ENCODE data around the gene LENG9. TPM values are rescaled to one million over a fixed set of nuclear protein-coding genes. Genes with fewer than 3 reads are reported as not detected.
"Not testable (repeated sequence)": the region's sequence is repeated elsewhere in the genome, so short reads cannot be mapped to it uniquely, and the experiment has no call there.

LENG9 gene
- total RNA-seq, 2 experiments from 2014 or later = 1.8 to 6.0 TPM

GRCh38 chr19:54470991-54471782 is 7.6 kb upstream of the LENG9 start:
- Histone ChIP-seq H3K4me3 (ENCODE audit: low read depth, low read length, poor library complexity, severe bottlenecking) (no peak overlapping the region), H3K79me2 (ENCODE audit: insufficient read depth, low read depth, low read length) (no peaks in the 10 kb centered on the region), H4K20me1 (ENCODE audit: insufficient read depth, low read length) (no peaks in the 10 kb centered on the region), H3K27ac (ENCODE audit: low read depth, low read length, poor library complexity, severe bottlenecking) (no peak overlapping the region), H3K4me1 (ENCODE audit: insufficient read depth, low read length, poor library complexity, severe bottlenecking) (no peaks in the 10 kb centered on the region), H3K4me2 (ENCODE audit: low read length) (no peak overlapping the region), H2AFZ (ENCODE audit: low read length) (no peak overlapping the region), H3K9me3 (ENCODE audit: low read length) (no peaks in the 10 kb centered on the region), H3K36me3 (ENCODE audit: insufficient read depth, low read length) (no peaks in the 10 kb centered on the region), H3K9me2 (ENCODE audit: insufficient read depth, low read length) (no peaks in the 10 kb centered on the region)
- TF ChIP-seq, protein P1, sequence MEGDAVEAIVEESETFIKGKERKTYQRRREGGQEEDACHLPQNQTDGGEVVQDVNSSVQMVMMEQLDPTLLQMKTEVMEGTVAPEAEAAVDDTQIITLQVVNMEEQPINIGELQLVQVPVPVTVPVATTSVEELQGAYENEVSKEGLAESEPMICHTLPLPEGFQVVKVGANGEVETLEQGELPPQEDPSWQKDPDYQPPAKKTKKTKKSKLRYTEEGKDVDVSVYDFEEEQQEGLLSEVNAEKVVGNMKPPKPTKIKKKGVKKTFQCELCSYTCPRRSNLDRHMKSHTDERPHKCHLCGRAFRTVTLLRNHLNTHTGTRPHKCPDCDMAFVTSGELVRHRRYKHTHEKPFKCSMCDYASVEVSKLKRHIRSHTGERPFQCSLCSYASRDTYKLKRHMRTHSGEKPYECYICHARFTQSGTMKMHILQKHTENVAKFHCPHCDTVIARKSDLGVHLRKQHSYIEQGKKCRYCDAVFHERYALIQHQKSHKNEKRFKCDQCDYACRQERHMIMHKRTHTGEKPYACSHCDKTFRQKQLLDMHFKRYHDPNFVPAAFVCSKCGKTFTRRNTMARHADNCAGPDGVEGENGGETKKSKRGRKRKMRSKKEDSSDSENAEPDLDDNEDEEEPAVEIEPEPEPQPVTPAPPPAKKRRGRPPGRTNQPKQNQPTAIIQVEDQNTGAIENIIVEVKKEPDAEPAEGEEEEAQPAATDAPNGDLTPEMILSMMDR (conservative IDR thresholded peaks at IDR 0.05; ENCODE audit: low read length) = no peak
- TF ChIP-seq EZH2phosphoT487 (IDR thresholded peaks at IDR 0.05; ENCODE audit: borderline replicate concordance, low read depth, low read length) = no peak
- BruUV-seq (replicated peaks) = no TSS peak
- CTCF ChIA-PET (ENCODE audit: unreplicated experiment) = no interaction called here
- no peak for DNase-seq (ENCODE audit: low spot score)
- POLR2A ChIA-PET = no interaction called here
- intact Hi-C loops (cut with micrococcal nuclease; ENCODE audit: unreplicated experiment) = no loop called here

DNA sequence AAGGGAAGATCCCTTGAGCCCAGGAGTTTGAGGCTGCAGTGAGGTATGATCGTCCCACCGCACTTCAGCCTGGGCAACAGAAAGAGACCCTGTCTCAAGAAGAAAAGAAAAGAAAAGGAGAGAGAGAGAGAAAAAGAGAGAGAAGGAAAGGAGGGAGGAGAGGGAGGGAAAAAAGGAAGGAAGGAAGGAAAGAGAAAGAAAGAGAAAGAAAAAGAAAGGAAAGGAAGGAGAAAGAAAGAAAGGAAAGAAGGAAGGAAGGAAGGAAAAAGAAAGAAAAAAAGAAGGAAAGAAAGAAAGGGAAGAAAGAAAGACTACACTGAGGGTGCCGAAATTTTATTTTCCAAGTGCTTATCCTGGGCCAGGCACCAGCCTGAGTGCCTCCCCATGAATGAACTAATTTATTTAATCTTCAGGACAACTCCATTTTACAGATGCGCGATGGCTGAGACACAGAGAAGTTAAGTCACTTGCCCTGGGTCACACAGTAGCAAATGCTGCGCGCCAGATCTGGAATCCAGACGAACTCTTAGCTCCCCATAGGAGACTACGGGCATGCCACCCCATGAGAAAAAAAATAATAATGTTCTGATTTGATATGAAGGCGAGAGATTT is 6.8 kb upstream of the LENG9 start:
- H3K9me2 ChIP-seq (ENCODE audit: insufficient read depth, low read length) = no peaks in the 10 kb centered on the region
- no peaks in the 10 kb centered on the region for H3K9me3 ChIP-seq (ENCODE audit: low read length)
- no peaks in the 10 kb centered on the region for H3K79me2 ChIP-seq (ENCODE audit: insufficient read depth, low read depth, low read length)
- BruUV-seq (replicated peaks) = no TSS peak
- no peak overlapping the region for H3K4me2 ChIP-seq (ENCODE audit: low read length)
- no peaks in the 10 kb centered on the region for H4K20me1 ChIP-seq (ENCODE audit: insufficient read depth, low read length)
- intact Hi-C loops (cut with micrococcal nuclease; ENCODE audit: unreplicated experiment) = no loop called here
- no peaks in the 10 kb centered on the region for H3K4me1 ChIP-seq (ENCODE audit: insufficient read depth, low read length, poor library complexity, severe bottlenecking)
- POLR2A ChIA-PET = no interaction called here
- H3K36me3 ChIP-seq (ENCODE audit: insufficient read depth, low read length) = no peaks in the 10 kb centered on the region
- no peak for DNase-seq (ENCODE audit: low spot score)
- CTCF ChIA-PET (ENCODE audit: unreplicated experiment) = no interaction called here
- no peak overlapping the region for H2AFZ ChIP-seq (ENCODE audit: low read length)
- H3K27ac ChIP-seq (ENCODE audit: low read depth, low read length, poor library complexity, severe bottlenecking) = no peak overlapping the region
- no peak overlapping the region for H3K4me3 ChIP-seq (ENCODE audit: low read depth, low read length, poor library complexity, severe bottlenecking)
- TF ChIP-seq, protein P1 (conservative IDR thresholded peaks at IDR 0.05; ENCODE audit: low read length) = no peak
- no peak for TF ChIP-seq EZH2phosphoT487 (IDR thresholded peaks at IDR 0.05; ENCODE audit: borderline replicate concordance, low read depth, low read length)

- peaks cover 4% of the 10 kb centered on the region for H3K4me1 ChIP-seq (ENCODE audit: insufficient read depth, low read length, poor library complexity, severe bottlenecking)
- no peaks in the 10 kb centered on the region for H4K20me1 ChIP-seq (ENCODE audit: insufficient read depth, low read length)
- BruUV-seq (replicated peaks) = no TSS peak
- TF ChIP-seq EZH2phosphoT487 (IDR thresholded peaks at IDR 0.05; ENCODE audit: borderline replicate concordance, low read depth, low read length) = no peak
- TF ChIP-seq, protein P1 (conservative IDR thresholded peaks at IDR 0.05; ENCODE audit: low read length) = no peak
- no peak overlapping the region for H2AFZ ChIP-seq (ENCODE audit: low read length)
- H3K4me3 ChIP-seq (ENCODE audit: low read depth, low read length, poor library complexity, severe bottlenecking) = no peak overlapping the region
- CTCF ChIA-PET (ENCODE audit: unreplicated experiment) = no interaction called here
- H3K9me3 ChIP-seq (ENCODE audit: low read length) = no peaks in the 10 kb centered on the region
- no peak overlapping the region for H3K4me2 ChIP-seq (ENCODE audit: low read length)
- DNase-seq (ENCODE audit: low spot score) = no peak
- no peaks in the 10 kb centered on the region for H3K36me3 ChIP-seq (ENCODE audit: insufficient read depth, low read length)
- H3K9me2 ChIP-seq (ENCODE audit: insufficient read depth, low read length) = no peaks in the 10 kb centered on the region
- no peaks in the 10 kb centered on the region for H3K79me2 ChIP-seq (ENCODE audit: insufficient read depth, low read depth, low read length)
- intact Hi-C loops (cut with micrococcal nuclease; ENCODE audit: unreplicated experiment) = no loop called here
- POLR2A ChIA-PET = no interaction called here
- no peak overlapping the region for H3K27ac ChIP-seq (ENCODE audit: low read depth, low read length, poor library complexity, severe bottlenecking)
Observed at GRCh38 chr19:54469496-54469934, 5.9 kb upstream of the LENG9 start.

DNA sequence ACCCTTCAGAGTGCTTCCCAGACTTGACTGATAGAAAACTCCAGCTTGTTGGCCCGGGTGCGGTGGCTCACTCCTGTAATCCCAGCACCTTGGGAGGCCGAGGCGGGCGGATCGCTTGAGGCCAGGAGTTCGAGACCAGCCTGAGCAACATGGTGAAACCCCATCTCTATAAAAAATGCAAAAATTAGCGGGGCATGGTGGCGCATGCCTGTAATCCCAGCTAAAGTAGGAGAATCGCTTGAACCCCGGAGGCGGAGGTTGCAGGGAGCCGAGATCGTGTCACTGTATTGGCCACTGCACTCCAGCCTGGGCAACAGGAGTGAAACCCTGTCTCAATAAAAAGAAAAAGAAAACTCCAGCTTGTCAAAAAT is 2.5 kb upstream of the LENG9 start:
- DNase-seq (ENCODE audit: low spot score); BruUV-seq (replicated peaks); H3K4me2 ChIP-seq (ENCODE audit: low read length); H2AFZ ChIP-seq (ENCODE audit: low read length); intact Hi-C loops (cut with micrococcal nuclease; ENCODE audit: unreplicated experiment); H3K27ac ChIP-seq (ENCODE audit: low read depth, low read length, poor library complexity, severe bottlenecking); H3K9me3 ChIP-seq (ENCODE audit: low read length); CTCF ChIA-PET (ENCODE audit: unreplicated experiment); H4K20me1 ChIP-seq (ENCODE audit: insufficient read depth, low read length); POLR2A ChIA-PET; H3K79me2 ChIP-seq (ENCODE audit: insufficient read depth, low read depth, low read length); H3K4me3 ChIP-seq (ENCODE audit: low read depth, low read length, poor library complexity, severe bottlenecking); H3K9me2 ChIP-seq (ENCODE audit: insufficient read depth, low read length): not testable (repeated sequence)
- H3K36me3 ChIP-seq (ENCODE audit: insufficient read depth, low read length) = peaks cover 17% of the 10 kb centered on the region
- H3K4me1 ChIP-seq (ENCODE audit: insufficient read depth, low read length, poor library complexity, severe bottlenecking) = peaks cover 20% of the 10 kb centered on the region
